GM12801 (cell line): Measurements from ENCODE around the gene PTPN2.

Experiments
- TF ChIP-seq, protein P1 (sequence below): IDR thresholded peaks from one replicate; pipeline ENCODE4 v1.5.1; 2011; ENCODE audit warnings: control low read depth; ENCODE audit not compliant: insufficient read length; ENCODE audit errors: extremely low read depth

The PTPN2 gene

DNA sequence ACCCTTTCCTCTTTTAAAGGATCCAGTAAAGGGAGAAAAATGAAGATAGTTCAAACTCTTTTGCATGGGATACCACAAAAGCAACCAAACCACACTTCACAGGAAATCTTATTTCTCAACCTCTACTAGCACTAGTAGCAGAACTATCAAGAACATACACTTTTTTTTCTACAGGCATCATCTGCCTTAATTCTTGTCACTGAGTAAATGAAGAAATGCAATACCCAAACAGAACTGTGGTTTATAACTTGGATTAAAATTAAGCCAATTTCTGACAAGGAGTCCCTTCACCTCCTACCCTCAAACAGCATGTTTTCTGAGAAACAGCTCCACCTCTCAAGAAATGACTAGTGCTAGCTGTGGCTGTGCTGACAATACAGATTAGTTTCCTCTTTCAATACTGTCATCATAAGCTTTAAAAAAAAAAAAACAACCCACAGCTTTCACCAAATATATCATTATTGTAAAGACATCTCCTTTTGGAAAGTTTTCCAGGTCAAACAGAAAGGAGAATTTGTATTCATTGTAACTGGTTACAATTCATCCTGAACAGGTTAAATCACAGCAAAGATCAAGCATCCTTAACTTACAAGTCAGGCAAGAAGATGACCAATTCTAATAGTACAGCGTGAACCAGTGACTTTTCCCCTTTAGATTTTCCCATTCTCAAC lies 44.4 kb downstream of the PTPN2 start:
- TF ChIP-seq, protein P1, sequence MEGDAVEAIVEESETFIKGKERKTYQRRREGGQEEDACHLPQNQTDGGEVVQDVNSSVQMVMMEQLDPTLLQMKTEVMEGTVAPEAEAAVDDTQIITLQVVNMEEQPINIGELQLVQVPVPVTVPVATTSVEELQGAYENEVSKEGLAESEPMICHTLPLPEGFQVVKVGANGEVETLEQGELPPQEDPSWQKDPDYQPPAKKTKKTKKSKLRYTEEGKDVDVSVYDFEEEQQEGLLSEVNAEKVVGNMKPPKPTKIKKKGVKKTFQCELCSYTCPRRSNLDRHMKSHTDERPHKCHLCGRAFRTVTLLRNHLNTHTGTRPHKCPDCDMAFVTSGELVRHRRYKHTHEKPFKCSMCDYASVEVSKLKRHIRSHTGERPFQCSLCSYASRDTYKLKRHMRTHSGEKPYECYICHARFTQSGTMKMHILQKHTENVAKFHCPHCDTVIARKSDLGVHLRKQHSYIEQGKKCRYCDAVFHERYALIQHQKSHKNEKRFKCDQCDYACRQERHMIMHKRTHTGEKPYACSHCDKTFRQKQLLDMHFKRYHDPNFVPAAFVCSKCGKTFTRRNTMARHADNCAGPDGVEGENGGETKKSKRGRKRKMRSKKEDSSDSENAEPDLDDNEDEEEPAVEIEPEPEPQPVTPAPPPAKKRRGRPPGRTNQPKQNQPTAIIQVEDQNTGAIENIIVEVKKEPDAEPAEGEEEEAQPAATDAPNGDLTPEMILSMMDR: no peak

DNA sequence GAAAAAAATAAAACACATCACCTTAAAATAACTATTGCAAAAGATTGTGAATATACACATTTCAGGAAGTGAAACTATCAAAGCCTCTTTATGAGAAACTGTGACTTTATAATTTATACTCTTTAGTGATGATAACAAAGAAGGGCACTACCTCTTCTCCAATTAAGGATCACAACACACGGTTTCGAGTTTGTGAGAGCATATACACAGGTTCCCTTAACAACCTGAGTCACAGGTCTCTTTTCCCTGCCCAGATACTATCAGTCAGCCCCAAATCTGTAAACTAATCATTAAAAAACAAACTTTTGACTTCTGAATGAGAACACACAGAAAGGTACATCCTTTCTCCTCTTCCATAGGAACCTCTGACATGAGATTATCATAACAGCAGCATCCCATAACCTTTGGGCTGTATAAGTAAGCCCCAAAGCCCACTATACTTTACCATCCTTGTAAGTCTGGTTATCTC lies 44.9 kb downstream of the PTPN2 start:
- TF ChIP-seq, protein P1: no peak

DNA sequence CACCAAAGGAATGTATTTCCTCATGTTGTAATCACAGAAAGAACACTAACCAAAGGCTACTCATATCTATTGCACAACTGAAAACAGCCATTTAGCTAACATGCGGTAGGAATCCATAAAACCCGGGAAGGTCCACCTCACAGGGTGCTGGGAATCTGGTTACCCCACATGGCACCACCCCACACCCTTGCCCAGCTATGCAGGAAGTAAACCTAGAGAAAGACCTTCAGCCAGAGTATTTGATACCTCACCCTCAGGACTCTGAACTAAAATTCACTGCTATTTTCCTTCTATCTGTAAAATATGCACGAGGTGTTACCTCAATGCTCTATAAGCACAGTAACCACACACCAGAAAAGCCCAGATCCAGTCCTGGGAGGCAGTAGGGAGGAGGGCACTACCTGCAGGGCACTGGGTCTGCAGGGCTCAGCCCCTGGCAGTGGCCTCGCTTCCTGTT lies 45.8 kb downstream of the PTPN2 start:
- TF ChIP-seq, protein P1: no peak

DNA sequence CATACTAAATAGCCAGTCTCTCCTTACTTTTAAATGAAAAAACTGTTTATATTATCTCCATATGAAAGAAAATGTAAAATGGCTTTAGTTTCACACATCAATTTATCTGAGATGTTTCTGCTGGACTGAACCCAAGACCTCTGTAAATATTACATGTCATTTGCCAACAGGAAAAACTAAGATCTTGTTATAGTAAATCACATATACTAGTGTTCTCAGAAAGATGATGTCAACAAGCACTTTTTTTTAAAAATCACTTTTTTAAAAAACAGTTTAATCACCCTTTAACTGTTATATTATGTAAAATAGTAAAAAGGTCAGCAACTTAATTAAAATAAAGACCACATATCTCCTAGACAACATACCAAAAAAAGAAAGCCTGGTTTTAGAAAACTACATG lies 46.3 kb downstream of the PTPN2 start:
- TF ChIP-seq, protein P1: no peak

DNA sequence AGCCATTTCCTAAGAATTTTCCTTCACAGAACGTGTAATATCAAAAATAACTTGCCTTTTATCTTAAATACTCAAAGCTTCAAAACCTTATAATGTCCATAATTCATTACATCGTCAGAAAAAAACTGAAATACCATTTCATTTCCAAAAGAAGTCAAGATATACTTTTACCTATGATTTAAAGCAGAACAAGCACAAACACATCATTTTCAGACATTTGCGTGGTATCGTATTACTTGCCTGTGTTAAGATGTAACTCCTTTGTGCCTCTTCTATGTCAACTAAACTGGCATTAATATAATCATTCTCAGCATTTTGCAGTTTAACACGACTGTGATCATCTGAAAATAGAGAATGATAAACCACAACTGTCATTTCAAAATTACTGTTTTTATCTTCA lies 47.5 kb downstream of the PTPN2 start:
- TF ChIP-seq, protein P1: no peak

DNA sequence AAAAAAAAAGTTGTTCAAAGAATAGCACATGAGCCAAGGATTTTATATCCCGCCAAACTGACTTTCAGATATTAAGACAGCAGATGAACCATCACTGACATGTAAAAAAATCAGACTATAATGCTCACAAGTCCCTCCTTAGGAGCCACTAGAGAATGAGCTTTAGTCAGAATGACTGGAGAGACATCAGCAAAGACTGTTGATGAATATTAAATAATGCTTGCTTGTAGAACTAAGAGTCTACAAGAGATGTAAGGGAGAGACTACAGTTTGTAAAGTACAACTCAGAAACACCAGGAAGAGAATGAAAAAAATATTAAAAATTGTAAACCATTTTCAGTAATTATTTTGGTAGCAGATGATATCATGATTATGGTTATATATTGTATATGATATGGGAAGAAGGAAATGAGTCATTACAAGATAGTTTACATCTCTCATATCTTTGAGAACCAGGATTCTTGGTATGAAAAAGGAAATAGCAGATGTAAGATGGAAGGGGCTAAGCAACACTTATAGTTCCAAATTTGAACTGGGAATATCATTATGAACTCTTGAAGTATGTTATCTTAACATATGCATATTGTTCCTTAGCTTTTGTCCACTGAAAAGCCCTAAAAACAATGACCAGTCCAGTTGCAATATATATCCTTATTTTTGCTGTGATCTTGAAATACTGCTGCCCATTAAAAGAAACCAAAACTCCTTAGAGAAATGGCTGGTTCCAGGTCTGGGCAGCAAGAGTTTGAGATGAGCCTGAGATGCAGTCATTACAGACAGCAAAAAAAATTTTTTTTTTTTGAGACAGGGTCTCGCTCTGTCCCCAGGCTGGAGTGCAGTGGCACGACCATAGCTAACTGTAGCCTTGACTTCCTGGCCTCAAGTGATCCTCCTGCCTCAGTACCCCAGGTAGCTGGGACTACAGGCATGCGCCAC lies 55.7 kb downstream of the PTPN2 start:
- TF ChIP-seq, protein P1: no peak

DNA sequence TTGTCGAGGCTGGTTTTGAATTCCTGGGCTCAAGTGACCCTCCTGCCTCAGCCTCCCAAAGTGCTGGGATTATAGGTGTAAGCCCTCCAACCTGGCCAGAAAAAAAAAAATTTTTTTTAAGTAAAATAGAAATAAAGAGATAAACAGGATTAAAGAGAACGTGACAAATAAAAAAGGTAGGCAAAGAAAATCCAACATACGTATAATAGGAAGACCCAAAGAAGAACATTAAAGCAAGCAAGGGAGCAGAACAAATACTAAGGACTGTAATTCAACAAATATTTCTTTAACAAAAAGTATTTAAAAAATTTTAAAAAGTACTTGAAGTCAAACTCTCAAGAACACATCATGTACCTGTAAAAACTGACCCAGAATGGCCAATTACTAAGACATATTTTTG lies 56.4 kb downstream of the PTPN2 start:
- TF ChIP-seq, protein P1: no peak
